H1 (cell line): Measurements from ENCODE around the gene EXD3. TPM values are rescaled to one million over a fixed set of nuclear protein-coding genes. Genes with fewer than 3 reads are reported as not detected.

Experiments used
- CTCF ChIA-PET: fragments of 300-600 bp; sonication (Branson Sonifier 250); formaldehyde crosslinking; loops from one replicate; lab custom pipeline; 2021; ENCODE audit not compliant: partially characterized antibody; lab: Charles Lee
- POLR2A ChIA-PET: fragments of 300-600 bp; sonication (Branson Sonifier 250); formaldehyde crosslinking; loops from one replicate; lab custom pipeline; 2021; ENCODE audit warnings: inconsistent platforms; ENCODE audit not compliant: partially characterized antibody; lab: Charles Lee
- DNase-seq, 2 experiments: peaks; one replicate each; pipeline versions ENCODE4 v3.0.0 to v3.0.0-alpha.2; 2010 to 2022; ENCODE audit warnings: low spot score in 2 of 2, low read depth in 1 of 2, mixed read lengths in 1 of 2
- FAIRE-seq: peaks from 2 replicates; lab custom pipeline; 2011; peaks lifted over from hg19 to GRCh38; lab: Jason Lieb, UNC
- H2AFZ ChIP-seq: 2 replicates; pipeline ENCODE4 v1.8.1; 2012; ENCODE audit warnings: low read length, inconsistent platforms
- H2AK5ac ChIP-seq: 2 replicates; pipeline ENCODE4 v1.6.1; 2013; ENCODE audit warnings: low read depth, low read length
- H2BK120ac ChIP-seq: replicated peaks from 2 replicates; pipeline ENCODE3; 2013; ENCODE audit warnings: low read depth, low read length, inconsistent platforms
- H2BK12ac ChIP-seq: 2 replicates; pipeline ENCODE4 v1.6.1; 2013; ENCODE audit warnings: low read depth, low read length
- H2BK15ac ChIP-seq: 2 replicates; pipeline ENCODE4 v1.6.1; 2013; ENCODE audit warnings: low read length
- H2BK20ac ChIP-seq: 2 replicates; pipeline ENCODE4 v1.6.1; 2013; ENCODE audit warnings: low read length
- H2BK5ac ChIP-seq: 2 replicates; pipeline ENCODE4 v1.6.1; 2013; ENCODE audit warnings: low read depth, low read length
- H3K14ac ChIP-seq: 2 replicates; pipeline ENCODE4 v1.6.1; 2013; ENCODE audit warnings: inconsistent platforms; ENCODE audit not compliant: insufficient read length
- H3K18ac ChIP-seq: 2 replicates; pipeline ENCODE4 v1.6.1; 2013; ENCODE audit warnings: low read length; ENCODE audit errors: extremely low read depth
- H3K23ac ChIP-seq: 2 replicates; pipeline ENCODE4 v1.6.1; 2013; ENCODE audit warnings: inconsistent platforms; ENCODE audit not compliant: insufficient read length
- H3K23me2 ChIP-seq: 2 replicates; pipeline ENCODE4 v1.6.1; 2013; ENCODE audit warnings: low read depth, low read length
- H3K27ac ChIP-seq: 2 replicates; pipeline ENCODE4 v1.6.1; 2011; ENCODE audit warnings: low read depth, low read length, inconsistent platforms
- H3K27me3 ChIP-seq, 4 experiments: replicated peaks in 1 of 4; 1 replicate in 1 of 4; 2 replicates in 3 of 4; pipeline versions ENCODE4 v1.6.1 to v1.8.1; 2011 to 2013; ENCODE audit warnings: low read length in 3 of 4, mild to moderate bottlenecking in 3 of 4, inconsistent platforms in 2 of 4, mixed read lengths in 2 of 4, moderate library complexity in 1 of 4; ENCODE audit not compliant: control insufficient read depth in 3 of 4, insufficient read depth in 3 of 4; ENCODE audit errors: extremely low read depth in 1 of 4
- H3K36me3 ChIP-seq, 4 experiments: 2 replicates each; pipeline versions ENCODE4 v1.6.1 to v1.8.1; 2011 to 2013; ENCODE audit warnings: mild to moderate bottlenecking in 4 of 4, low read length in 3 of 4, moderate library complexity in 2 of 4, control low read depth in 1 of 4, inconsistent platforms in 1 of 4; ENCODE audit not compliant: insufficient read depth in 4 of 4, control insufficient read depth in 2 of 4
- H3K4ac ChIP-seq: replicated peaks from 2 replicates; pipeline ENCODE3; 2013; ENCODE audit warnings: low read length, low read depth, mixed read lengths, inconsistent platforms; ENCODE audit not compliant: insufficient read length
- H3K4me1 ChIP-seq, 4 experiments: replicated peaks in 1 of 4; 1 replicate in 1 of 4; 2 replicates in 3 of 4; pipeline versions ENCODE4 v1.6.1 to v1.8.1; 2011 to 2013; ENCODE audit warnings: low read length in 3 of 4, inconsistent platforms in 2 of 4, mixed read lengths in 1 of 4; ENCODE audit not compliant: insufficient read depth in 4 of 4, control insufficient read depth in 3 of 4
- H3K4me2 ChIP-seq, 2 experiments: 2 replicates each; pipeline versions ENCODE4 v1.6.1 to v1.8.1; 2011 to 2013; ENCODE audit warnings: low read depth in 2 of 2, low read length in 2 of 2, control low read depth in 1 of 2, inconsistent platforms in 1 of 2, mild to moderate bottlenecking in 1 of 2; ENCODE audit not compliant: insufficient read depth in 1 of 2
- H3K4me3 ChIP-seq, 4 experiments: fragments of 200-600, 300-600 bp in 1 of 4; sonication (generic), shearing (Covaris generic), sonication (Bioruptor Twin) in 1 of 4; 2 replicates each; pipeline versions ENCODE4 v1.5.1 to v1.8.1; 2011 to 2016; ENCODE audit warnings: low read length in 4 of 4, low read depth in 3 of 4, control low read depth in 2 of 4, inconsistent platforms in 2 of 4, mild to moderate bottlenecking in 2 of 4, mixed read lengths in 1 of 4, moderate library complexity in 1 of 4; ENCODE audit not compliant: insufficient read depth in 2 of 4; ENCODE audit errors: extremely low read depth in 1 of 4
- H3K56ac ChIP-seq: replicated peaks from 2 replicates; pipeline ENCODE3; 2013; ENCODE audit warnings: low read depth, mild to moderate bottlenecking, mixed read lengths, low read length, inconsistent platforms; ENCODE audit not compliant: insufficient read length
- H3K79me1 ChIP-seq: 2 replicates; pipeline ENCODE4 v1.6.1; 2013; ENCODE audit warnings: low read depth, low read length, control low read depth
- H3K79me2 ChIP-seq, 2 experiments: 2 replicates each; pipeline versions ENCODE4 v1.6.1 to v1.8.1; 2012 to 2013; ENCODE audit warnings: low read length in 2 of 2, mild to moderate bottlenecking in 2 of 2, inconsistent platforms in 1 of 2; ENCODE audit not compliant: insufficient read depth in 2 of 2, control insufficient read depth in 1 of 2
- H3K9ac ChIP-seq, 4 experiments: replicated peaks in 1 of 4; 1 replicate in 1 of 4; 2 replicates in 3 of 4; pipeline versions ENCODE4 v1.6.1 to v1.8.1; 2011 to 2013; ENCODE audit warnings: low read depth in 3 of 4, low read length in 3 of 4, control low read depth in 2 of 4, mild to moderate bottlenecking in 2 of 4, moderate library complexity in 2 of 4, inconsistent platforms in 1 of 4; ENCODE audit errors: extremely low read depth in 1 of 4
- H3K9me3 ChIP-seq, 2 experiments: 2 replicates each; pipeline versions ENCODE4 v1.6.1 to v1.8.1; 2012 to 2013; ENCODE audit warnings: mild to moderate bottlenecking in 2 of 2, moderate library complexity in 2 of 2, control low read depth in 1 of 2, inconsistent platforms in 1 of 2, low read depth in 1 of 2, low read length in 1 of 2, mixed read lengths in 1 of 2; ENCODE audit not compliant: insufficient read depth in 2 of 2
- H4K20me1 ChIP-seq, 2 experiments: replicated peaks in 1 of 2; 2 replicates each; pipeline versions ENCODE3 to v1.8.1; 2011 to 2013; ENCODE audit warnings: inconsistent platforms in 2 of 2, low read length in 2 of 2, mild to moderate bottlenecking in 1 of 2; ENCODE audit not compliant: insufficient read depth in 2 of 2, control insufficient read depth in 1 of 2
- H4K5ac ChIP-seq: 2 replicates; pipeline ENCODE4 v1.6.1; 2013; ENCODE audit warnings: low read length, low read depth, mixed read lengths, inconsistent platforms; ENCODE audit not compliant: insufficient read length
- H4K8ac ChIP-seq: 2 replicates; pipeline ENCODE4 v1.8.0; 2013; ENCODE audit warnings: mild to moderate bottlenecking, moderate library complexity, low read length, inconsistent platforms; ENCODE audit not compliant: insufficient read depth; ENCODE audit errors: extremely low read depth
- H4K91ac ChIP-seq: replicated peaks from 2 replicates; pipeline ENCODE3; 2013; ENCODE audit warnings: low read length, mixed read lengths, inconsistent platforms; ENCODE audit not compliant: insufficient read length
- KDM1A ChIP-seq: fragments of 200-600, 300-600 bp; sonication (generic); IDR thresholded peaks from 2 replicates; pipeline ENCODE4 v1.7.1; 2016; ENCODE audit warnings: mild to moderate bottlenecking, low read length, borderline replicate concordance
- KDM5A ChIP-seq: fragments of 200-600 bp; IDR thresholded peaks from 2 replicates; pipeline ENCODE4 v1.7.1; 2012; ENCODE audit warnings: mild to moderate bottlenecking, low read length, inconsistent platforms, mixed read lengths
- MAX ChIP-seq: IDR thresholded peaks from 2 replicates; pipeline ENCODE4 v1.6.1; 2012; ENCODE audit warnings: inconsistent platforms
- TAF1 ChIP-seq: IDR thresholded peaks from 2 replicates; pipeline ENCODE4 v1.6.1; 2011; ENCODE audit warnings: mild to moderate bottlenecking, low read depth, low read length
- TEAD4 ChIP-seq: IDR thresholded peaks from 2 replicates; pipeline ENCODE4 v1.6.1; 2012; ENCODE audit warnings: low read depth, low read length, inconsistent platforms, mixed read lengths
- WGBS, 2 experiments: shearing (Covaris generic) in 1 of 2; methylation state at CpG; one replicate each; pipeline versions ENCODE4 v1.1.6 to v1.1.7; 2013 to 2015; ENCODE audit warnings: low lambda C conversion rate in 2 of 2, mixed read lengths in 2 of 2, inconsistent platforms in 1 of 2, low coverage in 1 of 2, missing lambda C conversion rate in 1 of 2; ENCODE audit not compliant: insufficient replicate concordance in 2 of 2, insufficient coverage in 1 of 2, insufficient read length in 1 of 2; ENCODE audit errors: extremely low coverage in 1 of 2, missing lambda C conversion rate in 1 of 2; 5-methylcytosine and 5-hydroxymethylcytosine counted together
- polyA plus RNA-seq, 7 experiments: library from polyadenylated mRNA; depleted of rRNA in 3 of 7; stranded (reverse) in 5 of 7; unstranded in 2 of 7; fragments of >200 nt in 5 of 7; fragments of 200-250 nt in 2 of 7; gene quantifications; 1 replicate in 5 of 7; 2 replicates in 1 of 7; 4 replicates in 1 of 7; pipeline versions ENCODE4 v1.2.1 to v1.2.3, GENCODE V29; 2011 to 2013; ENCODE audit warnings: missing spikeins in 2 of 7, mixed read lengths in 2 of 7
- total RNA-seq: library from RNA; stranded (reverse); fragmentation: NEBNext Ultra II Directional; extraction: Animal tissue kit (Norgen Biotek cat#: 25700); gene quantifications from 2 replicates; pipeline ENCODE4 v1.2.1, GENCODE V29; 2021

The EXD3 gene
- total and polyA plus RNA-seq, 2 of the 8 experiments (the other 6 are each of a cell fraction or from before 2014, with no cell fraction given), result 7.2 to 9.4 TPM

- Histone ChIP-seq H3K9me3 (no peaks in the 10 kb centered on the region), H2BK15ac (no peak overlapping the region), H3K14ac (no peak overlapping the region), H2BK5ac (no peak overlapping the region; the same call in 1 of the 2 replicates), H2BK20ac (no peak overlapping the region)
- no peak for TF ChIP-seq TEAD4
- no peak for TF ChIP-seq TAF1
- no peak for TF ChIP-seq KDM5A
- no peak for TF ChIP-seq KDM1A
- no peak for TF ChIP-seq MAX
- TF ChIP-seq, all 59 proteins: peak for 0
- Histone ChIP-seq H4K8ac (no peak overlapping the region), H3K23me2 (no peaks in the 10 kb centered on the region; the same call in 1 of the 2 replicates), H3K79me1 (no peaks in the 10 kb centered on the region), H4K20me1 (no peaks in the 10 kb centered on the region), H3K9ac (no peak overlapping the region), H3K4ac (no peak overlapping the region), H3K27ac (no peak overlapping the region), H3K79me2 (no peaks in the 10 kb centered on the region), H4K91ac (no peak overlapping the region), H3K36me3 (no peaks in the 10 kb centered on the region), H2AK5ac (no peak overlapping the region), H4K5ac (no peak overlapping the region), H3K56ac (no peak overlapping the region), H3K4me1 (peaks cover 0 to 3% (median 0%) of the 10 kb centered on the region in 4 experiments; a peak in 1 of 7 replicates), H3K18ac (no peak overlapping the region), H3K4me3 (no peak overlapping the region), H3K27me3 (no peaks in the 10 kb centered on the region), H3K4me2 (no peak overlapping the region), H2BK120ac (no peak overlapping the region), H2AFZ (no peak overlapping the region), H2BK12ac (no peak overlapping the region), H3K23ac (no peak overlapping the region)
- DNase-seq (no peak), FAIRE-seq (no peak)
- ChIA-PET CTCF (interaction anchor here (1.8 to 2.0 kb wide), 2 partner anchors 7 to 151 kb away, joined by 5 to 8 read pairs; no protein-coding TSS in a partner anchor), POLR2A (interaction anchor here (1.6 kb wide), 1 partner anchor 8 kb away, joined by 5 read pairs; no protein-coding TSS in a partner anchor)
- WGBS, 2 experiments, result 96% methylated on average over 34 of the region's 40 CpGs; no CpG with 5 or more reads in 1 of the 2 experiments
These were observed 15.0 kb upstream of the EXD3 start for GRCh38 chr9:137437691-137438590.
